ENCODE measurements around the gene TEDC2.
"Not testable (repeated sequence)": the region's sequence is repeated elsewhere in the genome, so short reads cannot be mapped to it uniquely, and the experiment has no call there.

TEDC2 gene

GRCh38 chr16:2459647-2460390 lies at the start of gene TEDC2:
TSS of gene TEDC2 (plus strand) at chr16:2460109. CDS start at chr16:2460145, 36 bp downstream.
- peak; percentile 100 for DNase-seq

DNA sequence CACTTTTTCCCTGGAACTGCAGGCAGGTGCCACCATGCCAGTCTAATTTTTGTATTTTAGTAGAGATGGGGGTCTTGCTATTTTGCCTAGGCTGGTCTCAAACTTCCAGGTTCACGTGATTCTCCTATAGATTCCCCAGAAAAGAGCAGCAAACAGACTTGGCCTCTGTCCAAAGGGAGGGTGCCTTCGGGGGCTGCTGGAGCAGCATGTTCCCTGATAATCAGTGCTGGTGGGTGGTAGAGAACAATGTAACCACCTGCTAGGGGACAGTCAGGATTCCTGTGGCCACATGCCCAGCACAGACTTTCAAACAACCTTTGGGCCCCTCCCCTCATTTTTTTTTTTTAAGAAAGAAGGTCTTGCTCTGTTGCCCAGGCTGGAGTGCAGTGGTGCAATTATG lies 44.8 kb upstream of the TEDC2 start:
- DNase-seq, result no peak

- no peak for DNase-seq
Measured at GRCh38 chr16:2420035-2420434, 39.9 kb upstream of the TEDC2 start.

DNA sequence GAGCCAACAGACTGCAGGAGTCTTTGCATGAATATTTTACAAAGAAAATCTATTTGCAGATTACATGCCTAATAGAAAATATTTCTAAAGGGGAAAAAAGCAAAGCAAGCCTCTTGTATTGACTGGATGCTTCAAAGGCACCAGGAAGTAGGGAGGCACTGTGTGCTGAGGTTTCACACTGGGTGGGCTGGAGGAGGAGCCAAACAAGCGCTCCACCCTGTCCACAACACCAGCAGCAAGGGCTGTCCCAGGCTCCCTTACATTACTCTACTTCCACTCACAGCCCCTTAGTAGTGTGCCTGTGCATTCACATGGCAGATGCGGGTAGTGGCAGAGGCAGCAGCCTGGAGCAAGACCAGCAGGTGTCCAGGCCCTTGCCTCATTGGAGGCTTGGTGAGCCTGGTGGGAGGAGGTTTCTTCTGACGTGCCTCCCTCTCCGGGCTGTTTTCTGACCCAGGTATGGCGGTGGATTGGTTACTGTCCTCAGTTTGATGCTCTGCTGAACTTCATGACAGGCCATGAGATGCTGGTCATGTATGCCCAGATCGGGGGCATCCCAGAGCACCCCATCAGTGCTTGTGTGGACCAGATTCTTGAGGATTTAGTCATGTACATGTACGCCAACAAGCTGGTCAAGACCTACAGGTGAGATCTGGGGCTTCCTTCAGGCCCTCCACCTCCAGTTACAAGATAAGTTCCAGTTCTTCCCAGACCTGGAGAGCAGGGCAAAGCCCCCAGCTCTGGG lies 37.6 kb upstream of the TEDC2 start:
- no peak for DNase-seq

- no peak for DNase-seq
Measured at GRCh38 chr16:2424061-2425007, 35.6 kb upstream of the TEDC2 start.

DNA sequence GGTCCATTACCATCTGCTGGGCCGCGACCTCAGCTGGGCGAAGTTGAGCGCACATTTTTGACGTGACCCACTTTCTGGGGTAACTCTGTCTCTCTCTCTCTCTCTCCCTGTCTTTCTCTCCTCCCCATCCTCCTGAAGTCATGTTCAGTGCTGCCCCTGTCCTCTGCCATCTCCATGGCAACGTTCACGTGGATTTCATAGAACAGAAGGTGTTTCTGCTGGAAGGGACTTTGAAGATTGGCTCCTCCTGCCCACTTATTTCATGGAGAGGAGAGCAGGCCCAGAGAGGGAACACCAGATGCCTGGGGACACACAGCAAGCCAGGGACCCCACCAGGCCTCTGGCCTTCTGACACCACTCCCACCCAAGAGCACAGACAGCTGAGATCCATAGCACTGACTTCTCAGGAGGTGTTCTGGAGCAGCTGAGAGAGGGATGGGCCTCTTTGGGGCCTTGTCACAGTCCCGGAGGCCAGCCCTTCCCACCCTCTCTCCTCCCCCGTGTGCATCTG lies 34.8 kb upstream of the TEDC2 start:
- no peak for DNase-seq

DNA sequence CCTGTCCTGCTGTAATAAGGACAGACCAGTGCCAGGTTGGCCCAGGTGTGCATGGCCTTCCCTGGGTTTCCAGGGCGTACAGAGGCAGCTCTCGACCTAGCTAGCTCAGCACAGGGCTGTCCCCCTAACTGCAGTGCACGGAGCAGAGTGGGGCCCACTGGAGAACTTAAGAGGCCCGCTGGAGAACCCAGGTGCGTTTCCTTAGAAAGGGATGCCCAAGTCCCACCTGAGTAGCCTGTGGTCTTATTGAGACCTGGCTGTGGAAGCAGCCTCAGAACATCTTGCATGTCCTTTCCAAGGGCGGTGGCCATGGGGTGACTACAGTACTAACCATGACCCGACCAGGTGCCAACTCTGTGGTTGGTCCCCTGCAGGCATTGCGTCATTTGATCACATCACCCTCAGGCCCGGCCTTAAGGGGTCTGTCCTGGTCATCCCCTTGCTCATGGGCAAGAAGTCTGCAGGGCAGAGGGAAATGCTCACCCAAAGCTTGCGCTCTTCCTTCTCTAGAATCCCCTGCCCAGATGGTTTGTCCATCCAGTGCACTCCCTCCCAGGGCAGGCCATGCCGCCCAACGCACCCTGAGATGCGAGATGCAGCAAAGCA lies 34.0 kb upstream of the TEDC2 start:
- no peak for DNase-seq

DNA sequence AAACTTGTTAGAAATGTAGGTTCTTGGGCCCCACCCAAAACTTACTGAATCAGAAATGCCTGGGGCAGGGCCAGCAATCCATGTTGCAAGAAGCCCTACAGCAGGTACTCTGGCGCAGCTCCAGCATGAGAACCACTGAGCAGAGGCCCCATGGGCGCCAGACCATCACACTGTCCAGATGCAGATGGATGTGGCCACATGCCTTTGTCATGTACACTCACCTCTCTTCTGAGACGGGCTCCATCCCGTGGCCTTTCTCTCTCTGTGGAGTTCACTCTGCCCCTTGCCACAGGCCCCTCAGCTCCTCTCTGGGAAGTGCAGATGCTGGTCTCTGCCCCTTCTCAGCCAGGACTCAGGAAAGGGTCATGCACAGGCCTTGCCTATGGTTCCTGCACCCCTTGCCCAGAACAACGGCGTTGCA lies 33.0 kb upstream of the TEDC2 start:
- no peak for DNase-seq

DNA sequence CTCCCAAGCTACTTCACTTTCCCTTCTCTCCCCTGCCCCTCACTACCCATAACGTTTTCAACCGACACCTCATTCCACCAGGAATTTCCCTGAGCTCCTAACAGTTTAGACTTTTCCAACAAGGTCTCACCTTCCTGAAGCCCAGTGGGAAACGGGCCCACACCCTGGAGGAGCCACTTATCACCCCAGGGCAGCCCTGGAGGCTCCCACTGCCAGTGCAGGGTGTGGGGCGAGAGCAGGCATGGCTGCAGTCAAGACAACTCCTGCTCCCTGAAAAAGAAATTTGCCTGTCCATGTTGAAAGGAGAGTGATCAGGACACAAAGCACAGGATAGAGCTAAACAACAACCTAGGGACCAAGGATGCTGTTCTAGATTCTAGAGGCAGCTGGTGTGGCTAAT lies 32.4 kb upstream of the TEDC2 start:
- DNase-seq, result no peak

DNA sequence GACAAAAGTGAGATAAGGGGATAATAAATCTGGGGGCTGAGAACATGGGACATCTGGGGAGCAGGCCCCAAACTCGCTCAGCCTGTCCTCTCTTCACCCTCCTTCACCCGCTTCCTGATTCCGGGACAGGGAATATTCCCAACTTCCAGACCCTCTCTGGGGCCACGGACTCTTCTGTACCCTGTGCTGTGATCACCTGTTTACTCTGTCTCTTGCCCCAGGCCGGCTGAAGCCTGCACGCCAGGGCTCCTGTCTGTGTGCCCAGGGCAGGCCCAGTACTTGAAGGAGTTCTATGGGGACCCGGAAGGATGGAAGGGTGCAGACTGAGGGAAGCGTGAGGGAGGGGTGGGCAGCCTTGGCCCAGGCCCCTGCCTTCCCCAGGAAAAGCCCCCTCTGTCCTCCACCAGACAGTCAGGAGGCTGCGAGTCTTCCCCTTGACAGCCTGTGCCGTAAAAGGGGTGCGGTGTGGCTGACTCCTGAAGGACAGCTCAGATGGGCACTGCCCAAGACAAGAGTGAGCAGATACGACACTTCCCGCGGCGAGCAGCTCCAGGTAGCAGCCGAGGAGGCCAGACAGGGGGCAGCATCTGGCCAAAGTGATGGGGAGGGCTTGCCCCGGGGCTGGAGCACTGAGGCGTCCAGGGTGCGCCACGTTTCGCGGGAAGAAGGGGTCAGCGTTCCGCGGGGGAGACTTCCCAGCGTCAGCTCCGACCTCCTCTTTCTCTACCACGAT lies 31.7 kb upstream of the TEDC2 start:
- DNase-seq, result peak; percentile 26

DNA sequence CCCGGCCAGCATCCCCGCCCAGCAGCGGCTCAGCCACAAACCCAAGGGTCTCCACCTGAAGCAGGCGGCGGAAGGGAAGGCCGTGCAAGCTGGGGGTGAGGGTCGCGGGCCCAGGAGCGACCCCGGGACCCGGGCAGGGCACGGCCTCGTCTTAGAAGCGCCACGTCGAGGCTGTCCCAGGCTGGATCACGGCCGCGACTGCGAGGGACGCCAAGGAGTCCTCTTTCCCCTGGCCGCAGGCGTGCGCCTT lies 31.2 kb upstream of the TEDC2 start:
- DNase-seq, result no peak

DNA sequence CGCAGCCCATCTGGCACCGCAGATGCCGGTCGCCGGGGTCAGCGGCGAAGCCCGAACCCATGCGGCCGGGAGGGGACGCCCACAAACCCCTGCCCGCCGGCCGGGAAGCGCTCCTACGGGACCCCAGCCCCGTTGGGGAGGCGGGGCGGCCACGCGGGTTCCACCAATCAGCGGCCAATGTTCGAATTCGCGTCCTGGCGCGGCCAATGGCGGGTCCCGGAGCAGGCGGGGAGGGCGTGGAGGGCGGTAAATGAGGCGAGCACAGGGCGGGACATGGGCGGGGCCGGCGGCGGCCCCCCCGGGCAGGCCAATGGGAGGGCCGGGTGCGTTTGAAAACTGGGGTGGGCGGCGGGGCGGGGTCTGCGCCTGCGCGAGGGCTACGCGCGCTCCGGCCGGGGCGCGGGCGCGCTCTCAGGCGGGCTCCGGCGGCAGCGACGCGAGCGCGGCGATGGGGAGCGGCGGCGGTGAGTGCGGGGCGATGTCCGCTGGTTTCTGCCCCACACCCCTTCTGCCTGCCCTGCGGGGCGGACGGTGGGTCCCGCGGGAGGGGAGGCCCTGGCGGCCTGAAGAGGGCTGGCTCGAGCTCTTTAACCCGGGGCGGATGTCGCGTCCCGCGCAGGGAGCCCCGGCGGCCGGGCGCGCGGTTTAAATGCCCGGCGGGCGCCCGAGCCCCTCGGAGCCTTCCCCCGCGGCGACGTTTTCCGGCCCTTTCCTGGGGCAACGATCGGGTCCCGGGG lies 30.7 kb upstream of the TEDC2 start, which contains the start of gene CCNF:
Gene CCNF, plus strand, starts transcription at position 414 of the 737 bp plus-strand sequence. Its CDS starts 35 bp downstream, at position 449.
- peak; percentile 99 for DNase-seq

DNA sequence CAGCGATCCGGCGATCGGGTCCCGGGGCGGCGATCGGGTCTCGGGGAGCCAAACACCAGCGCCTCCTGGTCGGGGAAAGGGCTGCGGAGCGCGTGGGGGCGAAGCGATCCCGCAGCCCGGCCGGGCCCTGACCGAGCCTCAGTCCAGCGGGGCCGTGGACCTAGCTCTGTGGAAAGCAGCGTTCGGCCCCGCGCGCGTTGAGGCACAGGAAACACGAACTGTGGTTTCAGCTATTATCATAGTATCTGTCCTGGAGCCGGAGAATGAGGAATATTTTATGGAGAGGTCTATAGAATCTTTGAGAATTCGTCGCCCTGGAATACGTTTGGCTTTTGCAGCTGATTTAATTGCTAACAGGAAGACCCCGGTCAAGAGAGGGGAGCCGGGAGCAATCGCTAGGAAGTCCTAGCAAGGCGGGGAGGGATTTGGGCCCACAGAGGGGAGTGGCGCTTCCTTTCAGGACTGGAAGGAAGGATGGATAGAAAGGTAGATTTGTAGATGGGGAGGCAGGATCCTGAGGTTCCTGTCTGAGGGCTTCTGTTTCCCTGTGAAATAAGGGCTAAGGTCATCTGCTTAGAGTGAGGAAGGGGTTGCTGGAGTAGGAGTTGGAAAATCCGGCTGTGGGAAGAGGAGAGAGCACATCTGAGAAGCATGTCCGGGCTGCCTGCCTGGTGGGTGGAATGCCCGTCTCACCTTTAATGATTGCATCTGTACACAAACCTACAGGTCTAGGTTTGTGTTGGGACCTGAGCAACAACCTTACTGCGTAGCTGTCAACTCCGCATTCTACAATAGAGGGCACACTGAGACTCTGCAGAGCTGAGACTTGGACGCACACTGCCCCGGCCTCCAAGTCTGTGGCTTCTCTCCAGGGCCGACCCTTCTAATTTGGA lies 29.9 kb upstream of the TEDC2 start:
- no peak for DNase-seq

- DNase-seq, result no peak
Measured at GRCh38 chr16:2432286-2432685, 27.6 kb upstream of the TEDC2 start.

DNA sequence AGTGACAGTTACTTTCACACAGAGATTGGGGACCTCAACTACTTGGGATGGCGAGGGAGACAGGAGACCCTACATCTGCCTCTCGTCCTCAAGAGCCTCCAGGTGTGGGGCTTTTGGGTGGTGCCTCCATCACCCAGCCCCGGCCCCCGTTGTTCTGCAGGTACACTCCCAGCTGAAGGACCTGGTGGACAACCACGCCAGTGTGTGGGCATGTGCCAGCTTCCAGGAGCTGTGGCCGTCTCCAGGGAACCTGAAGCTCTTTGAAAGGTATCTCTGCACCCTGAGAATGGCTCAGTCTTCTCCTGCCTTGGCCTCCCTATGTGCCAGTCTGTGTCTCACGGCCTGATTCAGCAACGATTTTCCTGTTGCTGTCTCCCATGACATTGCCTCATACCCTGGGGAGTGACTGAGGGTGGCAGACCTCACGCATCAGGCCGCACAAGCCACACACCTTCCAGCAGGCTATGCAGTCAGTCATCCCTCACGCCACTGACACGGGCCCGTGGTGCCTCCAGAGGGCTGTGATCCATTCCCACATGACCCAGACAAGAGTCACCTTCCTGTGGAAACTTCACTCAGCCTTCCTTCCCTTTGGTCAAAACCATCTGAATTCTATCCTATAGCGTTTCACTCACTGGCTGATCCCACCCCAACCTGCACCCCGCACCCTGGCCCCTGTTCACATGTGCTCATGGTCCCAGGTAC lies 27.0 kb upstream of the TEDC2 start:
- no peak for DNase-seq

- not testable (repeated sequence) for DNase-seq
Measured at GRCh38 chr16:2435236-2435635, 24.7 kb upstream of the TEDC2 start.

GRCh38 chr16:2436110-2436509 lies 23.8 kb upstream of the TEDC2 start:
- DNase-seq, result no peak

DNA sequence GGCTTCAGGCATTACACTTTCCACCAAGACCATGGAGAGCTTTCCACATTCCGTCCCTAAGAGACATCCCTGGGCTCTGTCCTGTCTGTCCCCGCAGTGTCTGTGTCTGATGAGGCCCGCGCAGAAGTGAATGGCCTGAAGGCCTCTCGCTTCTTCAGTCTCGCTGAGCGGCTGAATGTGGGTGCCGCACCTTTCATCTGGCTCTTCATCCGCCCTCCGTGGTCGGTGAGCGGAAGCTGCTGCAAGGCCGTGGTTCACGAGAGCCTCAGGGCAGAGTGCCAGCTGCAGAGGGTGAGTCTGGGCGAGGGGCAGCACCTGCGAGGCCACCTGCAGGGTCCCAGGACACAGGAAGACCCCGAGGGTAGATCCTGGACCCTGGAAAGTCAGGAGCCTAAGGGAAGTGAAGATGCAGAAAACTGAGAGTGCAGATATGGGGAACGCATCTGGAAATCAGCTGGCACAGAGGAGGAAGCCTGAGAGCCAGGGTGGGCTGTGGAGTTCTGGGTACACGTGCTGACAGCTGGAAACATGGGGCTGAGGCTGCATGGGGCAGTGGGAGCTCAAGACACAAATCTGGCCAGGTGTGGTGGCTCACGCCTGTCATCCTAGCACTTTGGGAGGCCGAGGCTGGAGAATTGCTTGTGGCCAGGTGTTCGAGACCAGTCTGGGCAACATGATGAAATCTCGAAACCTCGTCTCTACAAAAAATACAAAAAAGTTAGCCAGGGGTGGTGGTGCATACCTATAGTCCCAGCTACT lies 22.7 kb upstream of the TEDC2 start:
- DNase-seq, result no peak

DNA sequence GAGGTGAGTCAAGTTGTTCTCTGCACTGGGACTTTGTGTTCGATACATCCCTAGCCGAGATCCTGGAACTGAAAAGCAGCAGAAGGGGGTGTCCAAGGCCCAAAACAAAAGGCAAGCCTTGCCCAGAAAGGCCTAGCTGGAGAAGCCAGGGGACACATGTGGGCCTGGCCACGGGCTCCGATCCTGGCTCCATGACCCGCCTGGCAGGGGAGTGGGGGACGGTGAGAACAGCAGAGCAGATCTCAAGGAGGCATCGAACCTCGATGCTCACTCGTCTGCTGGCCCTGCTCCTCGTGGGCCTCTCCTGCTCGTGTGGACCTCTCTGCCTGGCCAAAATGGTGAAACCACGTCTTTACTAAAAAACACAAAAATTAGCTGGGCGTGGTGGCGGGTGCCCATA lies 21.8 kb upstream of the TEDC2 start:
- no peak for DNase-seq
